Right lobe of liver (tissue), 6 donors: ENCODE measurements around the gene GRM5. TPM values are rescaled to one million over a fixed set of nuclear protein-coding genes. Genes with fewer than 3 reads are reported as not detected.

Experiments
- ATAC-seq, 4 donors: fragments of 200-7000 bp; cut with Tn5 transposase; one replicate each; pipeline ENCODE4 v1.9.1; 2020; ENCODE audit warnings: mild to moderate bottlenecking in 4 of 4, moderate library complexity in 4 of 4
- DNase-seq, 3 donors: peaks; one replicate each; pipeline ENCODE4 v3.0.0-alpha.2; 2020
- H3K27ac ChIP-seq, 3 donors: fragments of 200-600 bp; one replicate each; pipeline ENCODE4 v1.8.0; 2022
- H3K27me3 ChIP-seq, 2 donors: fragments of 200-600 bp; one replicate each; pipeline ENCODE4 v1.8.0; 2022
- H3K36me3 ChIP-seq, 4 donors: fragments of 200-600 bp; sonication (generic) in 1 of 4; one replicate each; pipeline versions ENCODE4 v1.5.1 to v1.8.0; 2017 to 2022; ENCODE audit warnings: control low read depth in 1 of 4
- H3K4me1 ChIP-seq, 4 donors: fragments of 200-600 bp; sonication (generic) in 1 of 4; one replicate each; pipeline versions ENCODE4 v1.5.1 to v1.8.0; 2017 to 2022; ENCODE audit warnings: control low read depth in 1 of 4
- H3K4me3 ChIP-seq, 3 donors: fragments of 200-600 bp; one replicate each; pipeline ENCODE4 v1.8.0; 2022
- H3K9me3 ChIP-seq, 4 donors: fragments of 200-600 bp; sonication (generic) in 1 of 4; one replicate each; pipeline versions ENCODE4 v1.5.1 to v1.8.0; 2017 to 2022; ENCODE audit warnings: control low read depth in 1 of 4
- CTCF ChIP-seq, 4 donors: fragments of 200-600 bp in 3 of 4; fragments of 450-650 bp in 1 of 4; IDR thresholded peaks; one replicate each; pipeline versions ENCODE4 v1.5.1 to v1.8.0; 2016 to 2022; ENCODE audit warnings: antibody characterized with exemption in 4 of 4, mild to moderate bottlenecking in 2 of 4
- POLR2A ChIP-seq: fragments of 450-650 bp; IDR thresholded peaks from one replicate; pipeline ENCODE4 v1.6.1; 2017; ENCODE audit warnings: antibody characterized with exemption, mild to moderate bottlenecking
- WGBS: methylation state at CpG from one replicate; pipeline ENCODE4 v1.1.6; 2018; ENCODE audit warnings: low coverage, low lambda C conversion rate; ENCODE audit not compliant: insufficient coverage; ENCODE audit errors: missing lambda C conversion rate; 5-methylcytosine and 5-hydroxymethylcytosine counted together
- intact Hi-C, 2 donors: fragments of 100-400 bp; cut with DNase I; formaldehyde crosslinking; loops; one replicate each; pipeline versions ENCODE4 v1.11.2 to v1.14.1; 2022
- total RNA-seq, 6 experiments: library from RNA; depleted of rRNA in 2 of 6; stranded (reverse); fragments of >200 nt in 2 of 6; fragmentation: NEBNext Ultra II Directional in 3 of 6; extraction: Animal tissue kit (Norgen Biotek cat#: 25700) in 3 of 6; gene quantifications; one replicate each; pipeline versions ENCODE4 v1.1.0 to v1.2.4, GENCODE V29; 2016 to 2023
- donor health status: DM: no; HTN: yes; CAD: no.
- donor health status: DM: no; HTN: no; CAD: no.
- donor health status: DM: no; HTN: no; CAD: no.
- donor health status: DM: no; HTN: yes; CAD: no.
- donor health status: DM: no; HTN: yes; CAD: no.

GRM5 gene
- total RNA-seq, 6 experiments from 2014 or later = not detected

GRCh38 chr11:88533001-88533400 lies 532.8 kb downstream of the GRM5 start:
- no peak overlapping the region for H3K4me3 ChIP-seq
- no peak for DNase-seq
- TF ChIP-seq CTCF (IDR thresholded peaks at IDR 0.05) = no peak
- no peak for TF ChIP-seq POLR2A
- 78% methylated on average over 1 of the region's 1 CpG for WGBS
- H3K4me1 ChIP-seq = no peaks in the 10 kb centered on the region
- ATAC-seq = no peak
- no peaks in the 10 kb centered on the region for H3K36me3 ChIP-seq
- intact Hi-C loops = no loop called here
- H3K9me3 ChIP-seq = no peaks in the 10 kb centered on the region
- H3K27ac ChIP-seq = no peak overlapping the region
- H3K27me3 ChIP-seq = no peaks in the 10 kb centered on the region

- H3K4me1 ChIP-seq = no peaks in the 10 kb centered on the region
- intact Hi-C loops = no loop called here
- ATAC-seq (no peak), DNase-seq (no peak)
- H3K4me3 ChIP-seq = no peak overlapping the region
- H3K36me3 ChIP-seq = no peaks in the 10 kb centered on the region
- H3K27me3 ChIP-seq = no peaks in the 10 kb centered on the region
- TF ChIP-seq CTCF (IDR thresholded peaks at IDR 0.05) = no peak
- TF ChIP-seq POLR2A = no peak
- H3K9me3 ChIP-seq = no peaks in the 10 kb centered on the region
- WGBS = 58% methylated on average over 4 of the region's 4 CpGs
- H3K27ac ChIP-seq = no peak overlapping the region
Measured at GRCh38 chr11:88531831-88532230, 534.0 kb downstream of the GRM5 start.

GRCh38 chr11:88529426-88529825 lies 536.4 kb downstream of the GRM5 start:
- H3K27ac ChIP-seq = no peak overlapping the region
- ATAC-seq = no peak
- intact Hi-C loops = no loop called here

GRCh38 chr11:88523386-88524071 lies 542.3 kb downstream of the GRM5 start:
- ATAC-seq (no peak), DNase-seq (no peak)
- Histone ChIP-seq H3K27me3 (no peaks in the 10 kb centered on the region), H3K4me3 (no peak overlapping the region), H3K9me3 (no peaks in the 10 kb centered on the region), H3K27ac (no peak overlapping the region), H3K4me1 (no peaks in the 10 kb centered on the region), H3K36me3 (no peaks in the 10 kb centered on the region)
- no peak for TF ChIP-seq POLR2A
- TF ChIP-seq CTCF (IDR thresholded peaks at IDR 0.05) = no peak
- intact Hi-C loops = no loop called here

More at GRCh38 chr11:88529426-88529825, 536.4 kb downstream of the GRM5 start:
- no peaks in the 10 kb centered on the region for H3K27me3 ChIP-seq
- no peaks in the 10 kb centered on the region for H3K4me1 ChIP-seq
- no peak overlapping the region for H3K4me3 ChIP-seq
- no peaks in the 10 kb centered on the region for H3K36me3 ChIP-seq
- no peaks in the 10 kb centered on the region for H3K9me3 ChIP-seq
- TF ChIP-seq POLR2A (no peak), CTCF (IDR thresholded peaks at IDR 0.05) (no peak)
- WGBS = 100% methylated on average over 1 of the region's 1 CpG
- DNase-seq = no peak
